GM18909 (cell line): ENCODE data around the gene RUNX3.

Experiments used
- ATAC-seq: cut with Tn5 transposase; IDR thresholded peaks from one replicate; pipeline ENCODE4 v1.9.1; 2021; ENCODE audit warnings: mild to moderate bottlenecking; ENCODE audit not compliant: unreplicated experiment, poor library complexity

The RUNX3 gene

GRCh38 chr1:24963943-24964693 lies 34.0 kb upstream of the RUNX3 start:
- ATAC-seq, result no peak

- no peak for ATAC-seq
These were observed 33.2 kb upstream of the RUNX3 start for GRCh38 chr1:24963099-24963872.

GRCh38 chr1:24961961-24962861 lies 32.1 kb upstream of the RUNX3 start:
- ATAC-seq, result no peak

- no peak for ATAC-seq
These were observed 31.3 kb upstream of the RUNX3 start for GRCh38 chr1:24961334-24961733.

GRCh38 chr1:24960071-24960801 lies 30.2 kb upstream of the RUNX3 start:
- no peak for ATAC-seq

- no peak for ATAC-seq
These were observed 29.5 kb upstream of the RUNX3 start for GRCh38 chr1:24959623-24959975.

- ATAC-seq, result no peak
These were observed 28.9 kb upstream of the RUNX3 start for GRCh38 chr1:24958766-24959622.

GRCh38 chr1:24957808-24958752 lies 28.0 kb upstream of the RUNX3 start:
- no peak for ATAC-seq

- ATAC-seq, result no peak
These were observed 27.1 kb upstream of the RUNX3 start for GRCh38 chr1:24957016-24957807.

- no peak for ATAC-seq
These were observed 25.8 kb upstream of the RUNX3 start for GRCh38 chr1:24955779-24956365.

GRCh38 chr1:24955161-24955560 lies 25.1 kb upstream of the RUNX3 start:
- no peak for ATAC-seq

- no peak for ATAC-seq
These were observed 24.6 kb upstream of the RUNX3 start for GRCh38 chr1:24954631-24955030.

GRCh38 chr1:24954022-24954421 lies 23.9 kb upstream of the RUNX3 start:
- ATAC-seq, result no peak

- no peak for ATAC-seq
These were observed 22.4 kb upstream of the RUNX3 start for GRCh38 chr1:24952413-24952841.

GRCh38 chr1:24951810-24952412 lies 21.8 kb upstream of the RUNX3 start:
- no peak for ATAC-seq

GRCh38 chr1:24951337-24951736 lies 21.3 kb upstream of the RUNX3 start:
- ATAC-seq, result no peak
